Measurements from ENCODE around the gene JAML.

JAML gene

GRCh38 chr11:118215765-118216164 lies 9.0 kb downstream of the JAML start:
- DNase-seq (ENCODE audit: low spot score) = no peak

- DNase-seq (ENCODE audit: low spot score) = no peak
These were observed 9.5 kb downstream of the JAML start for GRCh38 chr11:118215262-118215661.

GRCh38 chr11:118214210-118214914 lies 10.4 kb downstream of the JAML start:
- no peak for DNase-seq (ENCODE audit: low spot score)

GRCh38 chr11:118213781-118214180 lies 11.0 kb downstream of the JAML start:
- DNase-seq (ENCODE audit: low spot score) = no peak

GRCh38 chr11:118213201-118213600 lies 11.6 kb downstream of the JAML start:
- DNase-seq (ENCODE audit: low spot score) = no peak

GRCh38 chr11:118212781-118213191 lies 12.0 kb downstream of the JAML start:
- DNase-seq (ENCODE audit: low spot score) = no peak

DNA sequence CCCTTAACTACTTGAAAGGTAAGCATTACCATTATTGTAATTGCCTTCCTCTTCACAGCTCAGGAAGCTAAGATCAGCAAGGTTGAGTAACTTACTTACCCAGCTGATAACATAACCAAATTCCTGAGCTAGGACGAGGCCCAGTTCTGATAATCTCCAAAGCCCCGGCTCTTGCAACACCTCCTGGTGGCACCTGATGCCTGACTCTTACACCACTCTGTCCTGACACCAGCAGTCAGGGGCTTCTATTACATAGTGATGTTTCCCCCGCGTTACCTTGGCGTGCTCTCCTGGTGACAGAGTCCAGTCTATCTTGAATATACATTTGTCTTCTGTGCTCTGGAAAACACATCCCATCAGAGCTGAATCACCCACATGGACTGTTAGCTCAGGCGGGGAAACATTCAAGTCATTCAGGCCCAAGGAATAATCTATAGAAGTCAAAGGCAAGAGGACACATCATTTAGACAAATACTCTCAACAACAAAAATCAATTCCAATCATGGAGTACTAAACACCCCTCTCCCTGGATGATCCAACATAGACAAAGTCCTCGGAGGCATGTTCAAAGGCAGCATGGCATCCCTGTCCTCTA lies 12.6 kb downstream of the JAML start:
- DNase-seq (ENCODE audit: low spot score) = no peak

DNA sequence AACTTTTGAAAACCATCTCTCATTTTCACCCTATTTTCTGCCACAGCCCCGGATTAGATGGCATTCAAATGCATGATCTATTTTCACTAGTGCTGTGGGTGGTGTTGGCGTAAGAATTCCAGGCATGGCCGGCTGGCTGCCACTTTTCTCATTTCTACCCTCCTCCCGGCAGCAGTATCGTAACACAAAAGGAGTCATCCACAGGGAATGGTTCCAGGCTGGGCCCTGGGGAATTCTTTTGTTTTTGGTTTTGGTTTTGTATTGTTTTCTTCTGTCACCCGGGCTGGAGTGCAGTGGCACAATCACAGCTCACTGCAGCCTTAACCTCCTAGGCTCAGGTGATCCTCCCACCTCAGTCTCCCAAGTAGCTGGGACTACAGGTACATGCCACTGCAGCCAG lies 13.8 kb downstream of the JAML start:
- DNase-seq (ENCODE audit: low spot score) = peak; percentile 74

DNA sequence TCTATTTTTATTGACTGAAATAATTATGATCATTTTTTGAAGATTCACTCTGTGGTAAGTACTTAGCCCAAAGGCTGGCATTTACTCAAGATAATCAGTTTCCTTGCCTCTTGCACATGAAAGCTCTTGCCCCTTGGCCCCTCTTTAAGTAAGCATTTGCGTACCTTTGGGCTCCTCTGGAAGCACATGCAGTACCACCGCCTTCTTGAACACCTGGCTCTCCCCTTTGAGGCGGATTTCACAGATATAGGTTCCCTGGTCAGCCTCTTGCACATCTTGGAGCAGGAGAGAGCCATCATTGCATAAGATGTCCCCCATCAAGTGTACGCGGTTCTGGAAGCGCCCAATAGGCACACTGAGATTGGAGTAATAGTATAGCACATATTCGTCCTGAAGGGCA lies 14.5 kb downstream of the JAML start:
- DNase-seq (ENCODE audit: low spot score) = no peak

DNA sequence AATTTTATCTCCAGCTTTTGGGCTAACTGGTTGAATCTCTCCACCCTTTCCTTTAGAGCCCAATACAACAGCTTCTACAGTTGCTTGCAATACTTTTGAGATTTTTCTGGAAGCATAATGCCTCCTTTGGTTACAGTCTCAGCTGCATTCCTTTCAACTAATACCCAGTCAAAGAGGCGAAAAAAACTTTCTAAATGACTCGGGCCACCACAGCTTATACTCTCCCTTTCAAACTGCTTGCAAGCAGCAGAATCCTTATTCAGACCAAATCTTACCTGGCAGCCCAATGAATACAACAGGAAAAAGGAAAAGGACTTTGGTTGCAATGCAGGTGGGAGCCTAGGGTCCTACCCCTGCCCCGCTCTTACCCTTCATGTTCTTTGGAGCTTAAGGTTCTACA lies 15.8 kb downstream of the JAML start:
- no peak for DNase-seq (ENCODE audit: low spot score)

DNA sequence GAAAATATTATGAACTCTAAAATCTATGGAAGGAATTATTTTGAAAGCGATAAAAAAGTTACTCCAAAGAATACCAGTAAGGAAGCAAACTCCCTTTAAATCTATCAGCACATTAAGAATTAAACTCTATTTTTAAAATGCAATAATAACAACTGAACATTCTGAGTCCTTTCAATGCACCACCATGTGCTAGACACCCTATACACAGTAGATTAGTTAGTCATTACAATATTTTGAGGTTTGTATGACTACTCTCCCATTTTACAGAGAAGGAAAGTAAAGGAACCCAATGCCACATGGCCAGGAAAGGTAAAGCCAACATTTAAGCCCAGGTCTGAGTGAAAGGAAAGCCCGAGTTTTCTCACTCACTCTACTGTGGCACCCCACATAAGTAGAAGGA lies 17.7 kb downstream of the JAML start:
- DNase-seq (ENCODE audit: low spot score) = no peak

DNA sequence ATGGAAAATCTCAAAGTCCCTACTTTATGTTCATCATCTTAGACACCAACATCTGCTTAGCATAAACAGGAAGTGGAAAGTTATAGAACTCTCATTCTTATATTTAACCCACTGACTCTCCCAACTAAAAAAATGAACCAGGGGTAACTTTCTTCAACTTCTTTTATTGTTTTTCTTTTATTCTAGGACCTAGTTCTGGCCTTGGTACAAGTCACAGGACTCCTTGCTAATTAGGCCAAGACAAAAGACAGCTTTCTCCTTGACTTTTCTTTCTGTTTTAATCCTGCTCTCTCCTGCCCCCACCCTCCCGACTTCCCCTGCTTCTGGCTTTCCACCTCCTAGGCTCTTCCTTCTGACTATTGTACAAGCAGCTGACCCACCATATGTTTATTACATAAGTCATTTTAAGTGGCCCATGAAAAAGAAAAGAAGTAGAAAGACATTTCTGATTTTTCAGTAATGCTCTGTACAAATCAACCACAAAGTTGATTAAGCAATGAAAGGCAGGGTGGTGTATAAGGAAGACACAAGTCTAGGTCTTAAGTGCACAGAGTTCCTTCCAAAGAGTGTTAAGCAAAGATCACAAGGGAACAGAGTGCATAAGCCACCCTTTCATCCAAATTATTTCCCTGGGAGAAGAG lies 18.3 kb downstream of the JAML start:
- no peak for DNase-seq (ENCODE audit: low spot score)

DNA sequence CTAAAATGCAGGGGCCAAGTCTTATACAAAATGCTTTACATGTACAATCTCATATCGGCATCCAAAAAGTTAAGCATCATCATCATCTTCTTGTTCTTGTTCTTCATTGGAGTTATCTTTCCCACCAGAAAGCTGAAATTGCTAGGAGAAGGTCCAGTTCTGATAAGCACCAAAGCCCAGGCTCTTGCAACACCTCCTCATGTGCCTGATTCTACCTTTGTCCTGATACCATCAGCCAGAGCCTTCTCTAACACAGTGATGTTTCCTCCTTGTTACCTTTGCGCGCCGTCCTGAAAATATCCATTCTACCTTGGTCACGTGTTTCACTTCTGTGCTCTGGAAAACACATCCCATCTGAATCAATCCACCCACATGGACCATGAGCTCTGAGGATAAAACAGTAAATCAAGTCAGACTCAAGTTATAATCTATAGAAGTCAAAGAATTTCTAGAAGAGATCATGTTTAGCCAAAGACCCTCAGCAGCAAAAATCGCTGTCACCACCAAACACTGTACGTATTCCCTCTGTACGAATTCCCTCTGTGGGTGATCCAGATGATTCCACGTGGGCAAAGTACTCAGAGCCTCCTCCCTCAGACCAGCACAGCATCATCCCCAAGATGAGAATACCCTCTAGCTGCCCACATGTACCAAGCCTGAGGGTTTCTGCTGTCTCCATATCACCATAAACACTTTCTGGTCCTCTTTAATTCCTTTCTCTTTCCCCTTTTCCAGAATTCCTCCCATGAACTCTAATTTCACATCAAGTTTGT lies 19.0 kb downstream of the JAML start:
- no peak for DNase-seq (ENCODE audit: low spot score)

- DNase-seq (ENCODE audit: low spot score) = no peak
These were observed 22.0 kb downstream of the JAML start for GRCh38 chr11:118202599-118203422.

DNA sequence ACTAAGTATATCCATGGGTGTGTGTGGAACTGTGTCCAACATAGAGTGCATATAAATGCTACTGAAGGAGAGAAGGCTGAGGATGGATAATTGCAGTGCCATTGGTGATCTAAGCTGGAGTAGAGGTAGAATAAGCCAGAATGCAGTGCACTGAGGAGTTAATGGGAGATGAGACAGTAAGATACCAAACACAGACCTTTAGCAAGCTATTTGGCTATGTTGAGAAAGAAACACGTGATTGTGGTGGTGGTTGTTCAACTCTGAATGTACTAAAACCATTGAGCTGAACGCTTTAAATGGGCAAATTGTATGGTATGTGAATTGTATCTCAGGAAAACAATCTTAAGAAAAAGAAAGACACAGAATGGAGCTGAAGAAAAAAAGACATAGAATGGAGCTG lies 22.8 kb downstream of the JAML start:
- DNase-seq (ENCODE audit: low spot score) = no peak

- DNase-seq (ENCODE audit: low spot score) = no peak
These were observed 23.7 kb downstream of the JAML start for GRCh38 chr11:118200901-118201680.

- DNase-seq (ENCODE audit: low spot score) = no peak
These were observed 24.3 kb downstream of the JAML start for GRCh38 chr11:118200497-118200896.

GRCh38 chr11:118199135-118199534 lies 25.7 kb downstream of the JAML start:
- no peak for DNase-seq (ENCODE audit: low spot score)

- peak; percentile 84 for DNase-seq (ENCODE audit: low spot score)
These were observed 26.4 kb downstream of the JAML start for GRCh38 chr11:118198370-118198769.

DNA sequence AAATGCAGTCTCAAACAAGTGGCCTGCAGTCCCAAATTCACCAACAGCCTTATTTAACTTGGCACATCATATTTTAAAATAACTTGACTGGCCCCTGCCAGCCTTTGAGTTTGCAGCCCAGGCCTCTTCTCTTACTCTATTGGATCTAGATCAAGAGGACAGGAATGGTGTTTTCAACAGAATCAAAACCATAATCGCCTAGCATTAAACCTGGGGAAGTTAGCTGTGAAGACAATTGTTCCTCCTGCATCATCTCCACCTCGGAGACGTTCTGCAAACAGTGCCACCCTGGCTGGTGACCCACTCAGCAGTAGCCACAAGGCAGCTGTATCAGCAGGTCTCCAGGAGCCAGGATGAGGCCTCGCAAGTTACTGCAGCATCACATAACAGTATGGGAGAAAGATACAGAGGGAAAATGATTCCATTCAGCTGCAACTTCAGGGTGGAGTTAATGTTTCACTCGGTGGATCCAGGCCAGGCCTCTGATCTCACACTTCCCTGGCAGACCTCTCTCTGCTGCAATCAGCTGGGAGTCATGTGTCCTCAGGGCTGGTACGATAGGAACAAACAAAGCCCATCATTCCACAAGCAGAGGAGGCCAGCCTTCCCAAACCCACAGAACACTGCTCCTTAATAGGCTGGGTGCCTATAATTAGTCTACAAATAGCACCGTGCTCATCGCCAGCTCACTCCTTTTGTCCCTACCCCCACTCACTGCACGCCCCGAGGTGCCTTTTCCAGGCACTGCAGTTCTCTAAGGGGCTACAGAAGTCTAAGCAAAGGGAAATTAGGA lies 29.8 kb downstream of the JAML start:
- peak; percentile 89 for DNase-seq (ENCODE audit: low spot score)

All from AG20443 (cell line).